Heart right ventricle (tissue), 16 donors: ENCODE measurements around the gene MYO1H. TPM values are rescaled to one million over a fixed set of nuclear protein-coding genes. Genes with fewer than 3 reads are reported as not detected.

Experiments used
- ATAC-seq, 8 donors: fragments of 200-7000 bp; cut with Tn5 transposase; one replicate each; pipeline ENCODE4 v1.9.1; 2020; ENCODE audit warnings: mild to moderate bottlenecking in 8 of 8, moderate library complexity in 8 of 8, moderate number of reproducible peaks in 1 of 8
- DNase-seq, 2 donors: peaks; one replicate each; pipeline ENCODE4 v3.0.0-alpha.2; 2020
- H3K27ac ChIP-seq, 10 donors: fragments of 200-600 bp; sonication (generic) in 2 of 10; one replicate each; pipeline versions ENCODE4 v1.5.0 to v1.8.0; 2020 to 2022; ENCODE audit warnings: mild to moderate bottlenecking in 3 of 10
- H3K27me3 ChIP-seq, 7 donors: fragments of 200-600 bp; one replicate each; pipeline ENCODE4 v1.8.0; 2021 to 2022; ENCODE audit warnings: mild to moderate bottlenecking in 2 of 7
- H3K36me3 ChIP-seq, 9 donors: fragments of 200-600 bp; sonication (generic) in 1 of 9; one replicate each; pipeline versions ENCODE4 v1.5.0 to v1.8.0; 2020 to 2022; ENCODE audit warnings: mild to moderate bottlenecking in 2 of 9
- H3K4me1 ChIP-seq, 9 donors: fragments of 200-600 bp; sonication (generic) in 1 of 9; one replicate each; pipeline versions ENCODE4 v1.5.0 to v1.8.0; 2020 to 2022; ENCODE audit warnings: mild to moderate bottlenecking in 4 of 9
- H3K4me3 ChIP-seq, 10 donors: fragments of 200-600 bp; sonication (generic) in 2 of 10; one replicate each; pipeline versions ENCODE4 v1.5.0 to v1.8.0; 2020 to 2022; ENCODE audit warnings: mild to moderate bottlenecking in 7 of 10, moderate library complexity in 2 of 10
- H3K9me3 ChIP-seq, 11 donors: fragments of 200-600 bp in 10 of 11; sonication (generic) in 2 of 11; one replicate each; pipeline versions ENCODE4 v1.5.0 to v1.8.0; 2013 to 2022; ENCODE audit warnings: mild to moderate bottlenecking in 2 of 11, control low read depth in 1 of 11, moderate library complexity in 1 of 11
- CTCF ChIP-seq, 9 donors: fragments of 200-600 bp; sonication (generic) in 2 of 9; IDR thresholded peaks; one replicate each; pipeline versions ENCODE4 v1.5.0 to v1.8.0; 2021 to 2022; ENCODE audit warnings: antibody characterized with exemption in 9 of 9, mild to moderate bottlenecking in 5 of 9, moderate library complexity in 1 of 9
- WGBS, 2 donors: extraction: QIAGEN DNeasy Blood & Tissue Kit; methylation state at CpG; one replicate each; pipeline ENCODE4 v1.1.7; 2013; ENCODE audit warnings: inconsistent platforms in 1 of 2; 5-methylcytosine and 5-hydroxymethylcytosine counted together
- intact Hi-C, 10 donors: fragments of 100-400 bp; cut with DNase I; formaldehyde crosslinking; loops; one replicate each; pipeline versions ENCODE4 v1.11.1 to v1.14.2; 2022
- polyA plus RNA-seq, 2 donors: library from polyadenylated mRNA; stranded (reverse); fragments of 200-250 nt; gene quantifications; one replicate each; pipeline ENCODE4 v1.2.3, GENCODE V29; 2013
- total RNA-seq, 10 donors: library from RNA; stranded (reverse); fragmentation: NEBNext Ultra II Directional in 3 of 10; extraction: Animal tissue kit (Norgen Biotek cat#: 25700) in 3 of 10; gene quantifications; one replicate each; pipeline versions ENCODE4 v1.2.1 to v1.2.4, GENCODE V29; 2021 to 2023
- donor health status: Arrhythmogenic right ventricular cardiomyopathy.
- donor health status: ischemic (EF 13 %, LVEDD 7.1; RV severe dilation, severe dysfunction).
- donor health status: healthy with polysubstance abuse.
- donor health status: DM: no; HTN: yes; CAD: no.
- donor health status: DM: no; HTN: no; CAD: no.
- donor health status: ischemic (EF 25% LVEDD 6.9; RV normal size, moderate dysfunction).
- donor health status: ischemic (EF 25% LVEDD 5.7; RV mildly dilated, moderate dysfunction).
- donor health status: healthy.
- donor health status: DM: yes; HTN: yes; CAD: no.
- donor health status: Ischemic cardiomyopathy.
- donor health status: ischemic (EF 35%, LVEDD 5.7; RV mildly dilated, moderate dysfunction).
- donor health status: nonischemic (EF 11% LVEDD 7.7; RV severe dilation, severe dysfunction).
- donor health status: DM: yes; HTN: yes; CAD: no.
- donor health status: PGD.
- donor health status: ischemic (EF 29% LVEDD 5.4; RV normal size, mild dysfunction).
- donor health status: nonischemic (EF 23%, LVEDD 6.1; RV moderate dilation, normal function).

Gene MYO1H
- total and polyA plus RNA-seq, 12 donors: 0.07 to 1.3 (median 0.51) TPM; not detected in 4

DNA sequence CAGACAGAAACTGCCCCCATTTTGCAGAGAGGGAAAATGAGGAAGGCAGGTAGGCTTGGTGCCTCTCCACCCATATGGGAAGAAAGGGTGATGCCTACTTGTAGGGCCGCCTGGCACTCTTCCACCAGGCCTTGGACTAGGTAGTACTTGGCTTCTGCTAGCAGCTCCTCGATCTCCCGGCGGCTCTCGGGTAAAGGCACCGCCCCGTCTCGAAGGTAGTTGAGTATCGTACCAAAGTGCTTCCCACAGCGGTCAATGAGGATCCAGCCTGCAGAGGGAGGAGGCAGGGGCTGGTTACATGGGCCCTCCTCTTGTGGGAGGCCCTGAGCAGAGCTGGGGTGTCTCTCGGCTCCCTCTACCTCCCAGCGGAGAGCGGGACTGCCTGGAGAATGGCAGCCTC is 112.8 kb downstream of the MYO1H start:
- DNase-seq (no peak), ATAC-seq (peak in 1 of 8 donors; percentile 6)
- no peak for TF ChIP-seq CTCF (IDR thresholded peaks at IDR 0.05)
- intact Hi-C loops: loop anchor here in 1 of 10 donors (5.0 kb wide), 1 partner anchor 33 kb away; no protein-coding TSS in a partner anchor
- Histone ChIP-seq H3K4me1 (peaks cover 30 to 88% (median 82%) of the 10 kb centered on the region in 9 donors), H3K27ac (peak overlapping the region; percentile 87 to 99 (median 98)), H3K9me3 (no peaks in the 10 kb centered on the region), H3K27me3 (no peaks in the 10 kb centered on the region), H3K4me3 (no peak overlapping the region), H3K36me3 (peaks cover 0 to 60% (median 21%) of the 10 kb centered on the region in 9 donors)
- 90% methylated on average over 13 of the region's 13 CpGs for WGBS, 2 donors

DNA sequence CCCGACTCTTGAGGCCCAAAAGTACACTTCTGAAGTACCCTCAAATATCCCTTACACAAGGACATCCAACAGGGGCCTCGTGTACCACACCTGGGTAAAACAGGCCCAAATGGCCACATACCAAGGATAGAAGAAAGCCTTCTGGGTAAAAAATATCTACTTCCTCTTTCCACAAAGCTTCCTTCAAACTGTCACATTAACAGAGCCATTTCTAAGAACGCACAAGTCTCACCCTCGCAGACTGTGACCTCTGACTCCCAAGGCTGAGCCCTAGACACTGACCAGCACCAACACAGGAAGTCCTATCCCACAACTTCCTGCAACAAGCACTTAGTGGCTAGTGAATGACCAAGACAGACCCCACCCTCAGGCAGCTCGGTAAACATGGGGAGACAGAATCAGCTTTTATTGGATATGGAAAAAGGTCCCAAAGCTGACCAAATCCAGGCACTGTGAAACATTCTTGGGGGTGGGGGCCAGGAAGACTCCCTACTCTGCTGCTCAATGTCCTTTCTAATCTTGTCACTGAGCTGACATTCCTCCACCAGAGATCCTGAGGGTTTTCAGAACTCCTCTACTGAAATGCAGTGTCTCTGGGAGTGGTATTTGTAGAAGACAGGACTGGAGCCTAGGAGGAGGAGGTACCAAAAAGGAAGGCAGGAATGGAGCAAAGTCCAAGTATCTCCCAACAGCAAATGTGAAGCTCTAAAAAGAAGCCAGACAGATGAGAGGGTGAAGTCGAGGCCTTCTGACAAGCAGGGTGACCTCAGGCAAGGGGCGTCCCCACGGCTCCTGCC is 113.5 kb downstream of the MYO1H start:
- Histone ChIP-seq H3K4me1 (peaks cover 35 to 95% (median 89%) of the 10 kb centered on the region in 9 donors), H3K27me3 (no peaks in the 10 kb centered on the region), H3K4me3 (peak overlapping the region in 2 of 10 donors; percentile 9 to 10), H3K27ac (peak overlapping the region; percentile 87 to 99 (median 98)), H3K36me3 (peaks cover 0 to 60% (median 14%) of the 10 kb centered on the region in 9 donors), H3K9me3 (no peaks in the 10 kb centered on the region)
- no peak for TF ChIP-seq CTCF (IDR thresholded peaks at IDR 0.05)
- DNase-seq (peak in 1 of 2 donors; percentile 53), ATAC-seq (peak; percentile 16 to 55 (median 38))
- 47 to 50% methylated on average over 8 of the region's 8 CpGs for WGBS, 2 donors
- intact Hi-C loops: loop anchor here in 1 of 10 donors (5.0 kb wide), 1 partner anchor 34 kb away; no protein-coding TSS in a partner anchor

GRCh38 chr12:109461846-109462756 is 114.4 kb downstream of the MYO1H start:
- WGBS, 2 donors: 44 to 50% methylated on average over 13 of the region's 13 CpGs
- Histone ChIP-seq H3K9me3 (no peaks in the 10 kb centered on the region), H3K27me3 (no peaks in the 10 kb centered on the region), H3K27ac (peak overlapping the region; percentile 87 to 99 (median 98)), H3K36me3 (peaks cover 0 to 60% (median 6%) of the 10 kb centered on the region in 9 donors), H3K4me3 (peak overlapping the region in 3 of 10 donors; percentile 9 to 31 (median 17)), H3K4me1 (peaks cover 40 to 100% (median 98%) of the 10 kb centered on the region in 9 donors)
- ATAC-seq: peak; percentile 85 to 93 (median 91)
- intact Hi-C loops: loop anchor here in 2 of 10 donors (2.0 to 5.0 kb wide), 2 partner anchors 15 to 35 kb away; no protein-coding TSS in a partner anchor
- DNase-seq: peak; percentile 85 to 86
- no peak for TF ChIP-seq CTCF (IDR thresholded peaks at IDR 0.05)
